ENCODE measurements around the gene GALNT18.

GALNT18 gene

GRCh38 chr11:11348303-11348702 is 273.5 kb downstream of the GALNT18 start:
- no peak overlapping the region for H3K4me3 ChIP-seq (ENCODE audit: low read depth, low read length)
- ChIA-PET POLR2A (no interaction called here), CTCF (no interaction called here)
- no peaks in the 10 kb centered on the region for H3K4me1 ChIP-seq (ENCODE audit: control insufficient read depth, insufficient read depth, low read length)
- no peak overlapping the region for H3K27ac ChIP-seq (ENCODE audit: extremely low read depth, low read depth, low read length)
- no peaks in the 10 kb centered on the region for H3K9me3 ChIP-seq (ENCODE audit: control insufficient read depth, insufficient read depth, low read depth, low read length)
- no peak for TF ChIP-seq ZNF521 (tag by site-specific recombination; IDR thresholded peaks at IDR 0.05)
- no peak for TF ChIP-seq ZNF610 (tag by site-specific recombination; IDR thresholded peaks at IDR 0.05; ENCODE audit: borderline replicate concordance)
- no peak for TF ChIP-seq ZFP3 (tag by site-specific recombination; IDR thresholded peaks at IDR 0.05; ENCODE audit: low read depth)
- TF ChIP-seq KLF1 (tag by site-specific recombination; IDR thresholded peaks at IDR 0.05), result no peak
- TF ChIP-seq ZSCAN30 (tag by site-specific recombination; IDR thresholded peaks at IDR 0.05), result no peak
- TF ChIP-seq ZNF677 (tag by site-specific recombination; IDR thresholded peaks at IDR 0.05), result no peak
- TF ChIP-seq ZNF701 (tag by site-specific recombination; IDR thresholded peaks at IDR 0.05), result no peak
- no peak for TF ChIP-seq SETDB1 (IDR thresholded peaks at IDR 0.05; ENCODE audit: insufficient read length, low read length)
- TF ChIP-seq ZFP37 (tag by site-specific recombination; IDR thresholded peaks at IDR 0.05), result no peak
- TF ChIP-seq ZNF23 (tag by site-specific recombination; IDR thresholded peaks at IDR 0.05; ENCODE audit: borderline replicate concordance), result no peak
- TF ChIP-seq ZSCAN4 (tag by site-specific recombination; IDR thresholded peaks at IDR 0.05), result no peak
- TF ChIP-seq HOXD13 (CRISPR knock-in tag; IDR thresholded peaks at IDR 0.05; ENCODE audit: borderline replicate concordance), result no peak
- TF ChIP-seq ZNF548 (tag by site-specific recombination; IDR thresholded peaks at IDR 0.05), result no peak
- TF ChIP-seq ZNF777 (tag by site-specific recombination; IDR thresholded peaks at IDR 0.05; ENCODE audit: borderline replicate concordance), result no peak
- TF ChIP-seq IKZF3 (tag by site-specific recombination; IDR thresholded peaks at IDR 0.05), result no peak
- no peak for TF ChIP-seq ZNF623 (tag by site-specific recombination; IDR thresholded peaks at IDR 0.05)
- TF ChIP-seq ZNF274 (IDR thresholded peaks at IDR 0.05; ENCODE audit: low read length), result no peak
- no peak for TF ChIP-seq ZNF274 (tag by site-specific recombination; IDR thresholded peaks at IDR 0.05; ENCODE audit: borderline replicate concordance)
- TF ChIP-seq ZNF341 (tag by site-specific recombination; IDR thresholded peaks at IDR 0.05; ENCODE audit: low read depth), result no peak
- H3K36me3 ChIP-seq (ENCODE audit: control insufficient read depth in 2 of 2, insufficient read depth in 1 of 2, low read length in 2 of 2), result no peaks in the 10 kb centered on the region

DNA sequence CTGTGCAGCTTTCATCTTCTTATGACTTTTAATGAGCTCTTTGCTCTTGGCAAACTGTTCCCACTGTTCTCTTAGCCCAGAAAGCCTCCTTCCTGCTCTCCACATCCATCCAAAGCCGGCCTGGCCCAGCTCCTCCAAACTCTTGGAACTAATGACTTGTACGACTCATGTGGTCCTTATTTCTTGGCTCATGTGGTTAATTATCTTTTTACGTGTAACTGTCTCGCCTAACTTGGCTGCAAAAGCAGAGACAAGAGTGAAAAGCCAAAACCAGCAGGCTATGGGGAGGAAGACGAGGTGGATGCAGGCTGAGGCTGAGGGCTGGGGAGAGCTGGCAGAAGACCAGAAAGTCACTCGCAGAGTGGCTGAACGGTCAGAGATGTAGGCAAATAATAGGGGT is 274.2 kb downstream of the GALNT18 start:
- H3K9me3 ChIP-seq (ENCODE audit: control insufficient read depth, insufficient read depth, low read depth, low read length), result no peaks in the 10 kb centered on the region
- ChIA-PET CTCF (no interaction called here), POLR2A (no interaction called here)
- no peaks in the 10 kb centered on the region for H3K4me1 ChIP-seq (ENCODE audit: control insufficient read depth, insufficient read depth, low read length)
- H3K36me3 ChIP-seq (ENCODE audit: control insufficient read depth in 2 of 2, insufficient read depth in 1 of 2, low read length in 2 of 2), result no peaks in the 10 kb centered on the region
- no peak overlapping the region for H3K27ac ChIP-seq (ENCODE audit: extremely low read depth, low read depth, low read length)
- H3K4me3 ChIP-seq (ENCODE audit: low read depth, low read length), result no peak overlapping the region
- TF ChIP-seq ZNF202 (tag by site-specific recombination; IDR thresholded peaks at IDR 0.05; ENCODE audit: borderline replicate concordance), result no peak
- TF ChIP-seq, protein P1, sequence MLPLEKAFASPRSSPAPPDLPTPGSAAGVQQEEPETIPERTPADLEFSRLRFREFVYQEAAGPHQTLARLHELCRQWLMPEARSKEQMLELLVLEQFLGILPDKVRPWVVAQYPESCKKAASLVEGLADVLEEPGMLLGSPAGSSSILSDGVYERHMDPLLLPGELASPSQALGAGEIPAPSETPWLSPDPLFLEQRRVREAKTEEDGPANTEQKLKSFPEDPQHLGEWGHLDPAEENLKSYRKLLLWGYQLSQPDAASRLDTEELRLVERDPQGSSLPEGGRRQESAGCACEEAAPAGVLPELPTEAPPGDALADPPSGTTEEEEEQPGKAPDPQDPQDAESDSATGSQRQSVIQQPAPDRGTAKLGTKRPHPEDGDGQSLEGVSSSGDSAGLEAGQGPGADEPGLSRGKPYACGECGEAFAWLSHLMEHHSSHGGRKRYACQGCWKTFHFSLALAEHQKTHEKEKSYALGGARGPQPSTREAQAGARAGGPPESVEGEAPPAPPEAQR (tag by site-specific recombination; IDR thresholded peaks at IDR 0.05), result no peak
- no peak for TF ChIP-seq ZBTB11 (tag by site-specific recombination; conservative IDR thresholded peaks at IDR 0.05; ENCODE audit: low read depth)
- TF ChIP-seq, protein P2, sequence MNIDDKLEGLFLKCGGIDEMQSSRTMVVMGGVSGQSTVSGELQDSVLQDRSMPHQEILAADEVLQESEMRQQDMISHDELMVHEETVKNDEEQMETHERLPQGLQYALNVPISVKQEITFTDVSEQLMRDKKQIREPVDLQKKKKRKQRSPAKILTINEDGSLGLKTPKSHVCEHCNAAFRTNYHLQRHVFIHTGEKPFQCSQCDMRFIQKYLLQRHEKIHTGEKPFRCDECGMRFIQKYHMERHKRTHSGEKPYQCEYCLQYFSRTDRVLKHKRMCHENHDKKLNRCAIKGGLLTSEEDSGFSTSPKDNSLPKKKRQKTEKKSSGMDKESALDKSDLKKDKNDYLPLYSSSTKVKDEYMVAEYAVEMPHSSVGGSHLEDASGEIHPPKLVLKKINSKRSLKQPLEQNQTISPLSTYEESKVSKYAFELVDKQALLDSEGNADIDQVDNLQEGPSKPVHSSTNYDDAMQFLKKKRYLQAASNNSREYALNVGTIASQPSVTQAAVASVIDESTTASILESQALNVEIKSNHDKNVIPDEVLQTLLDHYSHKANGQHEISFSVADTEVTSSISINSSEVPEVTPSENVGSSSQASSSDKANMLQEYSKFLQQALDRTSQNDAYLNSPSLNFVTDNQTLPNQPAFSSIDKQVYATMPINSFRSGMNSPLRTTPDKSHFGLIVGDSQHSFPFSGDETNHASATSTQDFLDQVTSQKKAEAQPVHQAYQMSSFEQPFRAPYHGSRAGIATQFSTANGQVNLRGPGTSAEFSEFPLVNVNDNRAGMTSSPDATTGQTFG (tag by site-specific recombination; IDR thresholded peaks at IDR 0.05; ENCODE audit: borderline replicate concordance), result no peak
- TF ChIP-seq FEZF1 (tag by site-specific recombination; IDR thresholded peaks at IDR 0.05), result no peak
- no peak for TF ChIP-seq ZNF324 (tag by site-specific recombination; IDR thresholded peaks at IDR 0.05)
- TF ChIP-seq KLF8 (tag by site-specific recombination; IDR thresholded peaks at IDR 0.05), result no peak
- TF ChIP-seq, protein P3, sequence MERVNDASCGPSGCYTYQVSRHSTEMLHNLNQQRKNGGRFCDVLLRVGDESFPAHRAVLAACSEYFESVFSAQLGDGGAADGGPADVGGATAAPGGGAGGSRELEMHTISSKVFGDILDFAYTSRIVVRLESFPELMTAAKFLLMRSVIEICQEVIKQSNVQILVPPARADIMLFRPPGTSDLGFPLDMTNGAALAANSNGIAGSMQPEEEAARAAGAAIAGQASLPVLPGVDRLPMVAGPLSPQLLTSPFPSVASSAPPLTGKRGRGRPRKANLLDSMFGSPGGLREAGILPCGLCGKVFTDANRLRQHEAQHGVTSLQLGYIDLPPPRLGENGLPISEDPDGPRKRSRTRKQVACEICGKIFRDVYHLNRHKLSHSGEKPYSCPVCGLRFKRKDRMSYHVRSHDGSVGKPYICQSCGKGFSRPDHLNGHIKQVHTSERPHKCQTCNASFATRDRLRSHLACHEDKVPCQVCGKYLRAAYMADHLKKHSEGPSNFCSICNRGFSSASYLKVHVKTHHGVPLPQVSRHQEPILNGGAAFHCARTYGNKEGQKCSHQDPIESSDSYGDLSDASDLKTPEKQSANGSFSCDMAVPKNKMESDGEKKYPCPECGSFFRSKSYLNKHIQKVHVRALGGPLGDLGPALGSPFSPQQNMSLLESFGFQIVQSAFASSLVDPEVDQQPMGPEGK (tag by site-specific recombination; IDR thresholded peaks at IDR 0.05), result no peak
